Activated T-cell treated with anti-CD3 and anti-CD28 coated beads for 24 hours (primary cell): ENCODE measurements around the gene PRDM16.

ENCODE experiments used
- DNase-seq: peaks from one replicate; pipeline ENCODE4 v3.0.0-alpha.2; 2020; ENCODE audit warnings: low read depth

The PRDM16 gene

DNA sequence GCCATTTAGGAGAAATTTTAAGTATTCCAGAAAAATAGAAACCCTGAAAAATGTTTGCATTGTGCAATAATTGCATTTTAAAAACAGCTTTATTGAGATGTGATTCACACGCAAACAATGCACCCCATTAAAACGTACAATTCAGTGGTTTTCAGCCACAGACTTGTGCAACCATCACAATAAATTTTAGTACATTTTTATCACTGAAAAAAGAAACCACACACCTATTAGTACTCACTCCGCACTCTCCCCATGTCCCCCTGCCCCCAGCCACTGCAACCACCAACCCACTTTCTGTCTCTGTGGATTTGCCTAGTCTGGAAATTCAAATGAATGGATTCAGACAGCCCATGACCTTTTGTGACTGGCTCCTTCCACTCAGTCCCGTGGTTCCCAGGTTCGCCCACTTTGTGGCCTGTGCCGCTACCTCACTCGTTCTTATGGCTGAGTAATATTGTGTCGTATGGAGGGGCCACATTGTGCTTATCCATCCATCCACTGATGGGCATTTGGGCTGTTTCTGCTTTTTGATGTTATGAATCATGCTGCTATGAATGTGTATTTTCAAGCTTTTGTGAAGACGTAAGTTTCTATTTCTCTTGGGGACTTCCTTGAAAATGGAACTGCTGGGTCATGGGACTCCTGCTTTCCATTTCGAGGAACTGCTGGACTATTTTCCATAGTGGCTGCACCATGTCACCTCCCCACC is 237.7 kb downstream of the PRDM16 start:
- no peak for DNase-seq

DNA sequence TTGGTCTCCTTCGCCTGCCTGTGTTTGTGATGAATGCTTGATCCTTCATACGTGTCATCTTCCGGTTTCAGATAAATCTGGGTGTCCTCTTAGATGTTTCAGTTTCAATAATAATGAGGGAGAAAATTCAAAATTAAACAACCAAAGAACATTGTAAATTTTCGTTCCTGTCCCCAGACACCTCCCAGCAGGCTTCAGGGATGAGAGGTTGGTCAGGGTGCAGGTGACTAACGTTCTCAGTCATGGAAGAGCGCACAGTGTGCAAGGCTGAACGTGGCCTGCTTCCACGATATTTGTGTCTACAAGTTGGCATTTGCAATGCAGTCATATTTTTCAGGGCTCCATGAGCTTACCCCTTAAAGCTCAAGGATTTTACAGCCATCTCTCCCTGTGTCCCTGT is 238.4 kb downstream of the PRDM16 start:
- DNase-seq = no peak

DNA sequence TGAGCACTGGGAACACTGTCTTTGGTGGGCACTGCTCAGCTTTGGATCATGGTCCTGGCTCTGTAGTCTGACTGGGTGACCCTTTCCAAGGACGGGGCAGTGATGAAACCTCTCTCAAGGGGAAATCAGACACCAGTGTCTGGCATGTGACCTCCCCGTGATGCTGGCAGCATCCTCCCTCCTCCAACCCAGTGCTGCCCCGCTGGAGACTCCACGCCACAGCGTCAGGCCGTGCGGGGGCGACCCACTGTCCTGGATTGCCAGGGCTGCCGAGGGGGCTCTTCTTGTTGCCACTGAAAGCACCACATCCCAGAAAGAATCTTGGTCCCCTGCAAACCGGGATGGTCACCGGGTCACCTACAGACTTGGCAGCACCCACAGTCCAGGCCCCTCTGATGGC is 239.1 kb downstream of the PRDM16 start:
- no peak for DNase-seq

DNA sequence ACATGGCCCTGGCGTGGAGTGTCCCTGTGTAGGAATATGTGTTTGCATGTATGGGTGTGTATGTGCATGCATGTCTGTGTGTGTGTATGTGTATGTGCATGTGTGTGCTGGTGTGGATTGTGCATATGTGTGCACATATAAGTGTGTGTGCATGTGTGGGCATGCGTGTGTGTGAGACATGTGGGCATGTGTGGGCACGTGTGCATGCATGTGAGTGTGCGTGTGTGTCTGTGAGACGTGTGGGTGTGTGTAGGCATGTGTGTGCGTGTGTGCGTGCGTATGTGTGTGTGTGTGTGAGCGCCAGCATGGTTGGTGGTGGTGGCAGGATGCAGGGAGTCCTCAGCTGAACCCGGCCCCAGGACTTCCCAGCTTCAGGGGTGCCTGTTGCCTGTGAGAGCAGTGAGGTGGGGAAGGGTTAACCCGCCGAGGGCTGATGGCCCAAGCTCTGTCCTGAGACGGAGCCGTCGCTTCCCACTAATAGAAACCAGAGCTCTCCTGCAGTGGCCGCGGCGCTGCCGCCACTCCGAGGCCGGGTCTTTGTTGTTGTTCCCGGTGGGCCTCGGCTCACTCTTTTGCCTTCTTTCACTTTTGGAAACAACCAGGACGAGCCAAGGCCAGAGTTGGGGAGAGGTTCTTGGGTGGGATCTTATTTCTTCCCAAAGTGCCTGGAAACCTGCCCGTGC is 241.9 kb downstream of the PRDM16 start:
- no peak for DNase-seq

DNA sequence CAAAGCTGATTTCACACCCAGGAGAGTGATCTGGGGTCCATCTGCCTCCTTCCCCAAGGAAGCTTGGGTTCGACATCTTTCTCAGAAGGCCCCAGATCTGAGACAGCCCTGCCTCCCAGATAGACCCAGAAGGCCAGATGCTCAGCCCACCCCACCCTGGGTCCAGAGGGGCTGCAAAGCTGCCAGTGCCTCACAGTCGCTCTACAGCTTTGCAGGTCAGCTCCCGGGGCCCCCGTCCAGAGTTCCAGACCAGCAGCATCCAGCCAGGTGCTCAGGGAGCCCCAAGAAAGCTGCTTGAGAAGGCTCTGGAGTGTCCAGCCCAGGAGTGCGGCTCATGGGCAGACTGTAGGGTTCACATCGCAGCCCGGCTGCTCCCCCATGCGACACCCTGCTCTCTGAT is 242.7 kb downstream of the PRDM16 start:
- no peak for DNase-seq

DNA sequence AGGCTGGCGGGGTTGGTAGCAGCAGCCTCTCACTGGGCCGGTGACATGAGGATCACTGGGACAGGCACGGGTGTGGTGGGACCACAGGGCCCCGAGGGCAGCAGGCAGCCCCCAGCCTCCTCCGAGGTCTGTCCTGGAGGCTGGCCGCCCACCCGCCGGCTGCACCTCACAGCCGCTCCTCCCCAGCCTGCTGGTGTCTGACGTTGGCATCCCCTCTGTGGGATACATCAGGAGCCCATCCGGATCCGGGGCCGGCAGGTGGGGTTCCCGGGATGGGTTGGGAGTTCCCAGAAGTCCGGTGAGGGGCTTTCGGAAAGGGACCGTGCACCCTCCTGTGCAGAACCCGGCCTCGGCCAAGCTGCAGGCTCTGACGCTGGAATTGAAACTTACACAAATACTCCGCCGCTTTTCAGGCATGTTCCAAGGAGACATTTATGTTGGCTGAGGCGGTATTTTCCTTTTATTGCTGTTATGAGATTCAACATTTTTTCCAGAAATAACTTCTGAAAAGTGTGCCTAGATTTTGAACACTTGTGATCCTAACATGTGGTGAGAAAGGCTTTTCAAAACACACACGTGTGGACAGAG is 243.4 kb downstream of the PRDM16 start:
- DNase-seq = no peak

DNA sequence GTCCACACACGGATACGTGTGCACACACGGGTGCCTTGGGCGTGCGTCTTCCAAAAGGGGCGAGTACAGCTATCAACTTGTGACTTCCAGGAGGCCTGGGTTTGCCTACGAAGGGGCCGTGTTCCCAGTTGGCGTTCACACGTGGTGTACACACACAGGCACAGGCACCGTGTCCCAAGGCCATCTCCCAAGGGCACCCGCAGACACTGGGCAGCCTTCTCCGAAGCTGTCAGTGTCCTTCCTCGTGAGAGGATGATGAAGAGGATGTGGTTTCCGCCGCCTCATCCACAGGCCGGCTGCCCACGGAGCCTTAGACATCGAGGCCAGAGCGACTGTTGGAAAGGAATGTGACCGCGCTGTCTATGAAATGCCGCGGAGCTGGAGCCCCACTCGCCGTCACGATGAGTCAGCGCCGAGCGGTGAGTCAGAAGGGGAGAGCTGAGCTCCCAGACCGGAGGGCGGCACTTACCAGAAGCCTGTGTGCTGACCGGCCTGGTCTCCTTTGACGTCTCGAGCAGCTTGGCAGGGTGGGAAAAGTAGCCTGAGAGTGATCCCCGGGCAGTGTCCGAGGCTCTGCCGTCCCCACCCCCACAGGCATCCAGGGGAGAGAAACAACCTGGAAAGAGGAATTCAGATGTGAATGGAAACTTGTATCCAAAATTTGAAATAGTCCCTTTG is 244.0 kb downstream of the PRDM16 start:
- DNase-seq = peak; percentile 56

DNA sequence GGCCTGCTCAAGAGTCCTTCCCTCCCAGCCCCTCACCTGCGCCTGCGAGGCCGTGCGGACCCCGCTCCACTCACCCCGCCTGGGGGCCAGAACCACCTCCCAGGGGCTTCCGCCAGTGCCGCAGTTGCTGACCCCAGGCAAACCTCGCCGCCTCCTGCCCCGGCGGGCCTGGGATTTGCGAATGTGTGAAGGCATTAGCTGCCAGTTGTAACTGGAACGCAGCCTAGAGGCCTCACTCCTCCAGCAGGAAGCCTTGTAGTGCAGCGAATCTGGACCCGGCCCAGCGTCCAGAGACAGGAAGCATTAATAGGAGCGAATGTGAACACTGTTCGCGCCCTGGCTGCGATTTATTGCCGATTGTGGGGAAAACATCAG is 244.6 kb downstream of the PRDM16 start:
- DNase-seq = no peak

DNA sequence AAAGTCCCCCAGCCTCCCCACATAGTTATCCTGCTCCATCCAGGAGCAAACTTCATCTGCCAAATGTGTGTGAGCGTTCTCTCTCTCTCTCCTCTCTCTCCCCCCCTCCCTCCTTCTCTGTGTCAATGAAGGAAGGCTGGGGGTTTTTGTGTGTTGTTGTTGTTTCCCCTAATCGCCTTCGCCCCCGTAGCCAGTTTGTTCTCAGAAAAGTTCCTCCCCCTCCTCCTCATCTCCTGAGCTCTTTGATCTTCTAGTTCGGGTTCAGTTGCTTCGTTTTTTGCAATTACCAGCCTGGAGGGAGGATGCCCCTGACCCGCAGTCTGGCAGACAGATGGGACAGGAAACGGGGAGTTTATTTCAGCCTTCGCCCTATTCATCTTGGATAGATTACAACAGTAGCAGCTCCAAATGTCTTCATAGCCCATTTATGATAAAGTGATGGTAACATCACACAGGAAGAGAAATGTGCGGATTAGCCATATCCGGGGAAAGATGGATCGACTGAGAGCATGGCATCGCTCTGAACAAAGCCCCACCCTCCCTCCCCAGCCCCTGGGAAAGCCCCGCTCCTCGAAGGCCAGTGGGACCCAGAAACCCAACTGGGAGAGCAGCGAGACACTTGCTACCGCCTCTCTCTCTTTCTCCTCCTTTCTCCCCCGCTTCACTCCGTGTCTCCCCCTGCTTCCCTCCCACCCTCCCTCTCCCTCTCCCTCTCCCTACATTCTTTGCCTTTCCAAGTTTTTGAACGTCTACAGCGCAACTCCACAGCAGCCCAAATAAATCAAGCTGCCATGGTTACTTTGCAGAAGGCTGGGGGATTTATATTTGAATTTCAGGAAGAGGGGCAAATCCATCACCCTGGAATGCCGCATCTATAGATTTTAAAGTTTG is 245.7 kb downstream of the PRDM16 start:
- no peak for DNase-seq

DNA sequence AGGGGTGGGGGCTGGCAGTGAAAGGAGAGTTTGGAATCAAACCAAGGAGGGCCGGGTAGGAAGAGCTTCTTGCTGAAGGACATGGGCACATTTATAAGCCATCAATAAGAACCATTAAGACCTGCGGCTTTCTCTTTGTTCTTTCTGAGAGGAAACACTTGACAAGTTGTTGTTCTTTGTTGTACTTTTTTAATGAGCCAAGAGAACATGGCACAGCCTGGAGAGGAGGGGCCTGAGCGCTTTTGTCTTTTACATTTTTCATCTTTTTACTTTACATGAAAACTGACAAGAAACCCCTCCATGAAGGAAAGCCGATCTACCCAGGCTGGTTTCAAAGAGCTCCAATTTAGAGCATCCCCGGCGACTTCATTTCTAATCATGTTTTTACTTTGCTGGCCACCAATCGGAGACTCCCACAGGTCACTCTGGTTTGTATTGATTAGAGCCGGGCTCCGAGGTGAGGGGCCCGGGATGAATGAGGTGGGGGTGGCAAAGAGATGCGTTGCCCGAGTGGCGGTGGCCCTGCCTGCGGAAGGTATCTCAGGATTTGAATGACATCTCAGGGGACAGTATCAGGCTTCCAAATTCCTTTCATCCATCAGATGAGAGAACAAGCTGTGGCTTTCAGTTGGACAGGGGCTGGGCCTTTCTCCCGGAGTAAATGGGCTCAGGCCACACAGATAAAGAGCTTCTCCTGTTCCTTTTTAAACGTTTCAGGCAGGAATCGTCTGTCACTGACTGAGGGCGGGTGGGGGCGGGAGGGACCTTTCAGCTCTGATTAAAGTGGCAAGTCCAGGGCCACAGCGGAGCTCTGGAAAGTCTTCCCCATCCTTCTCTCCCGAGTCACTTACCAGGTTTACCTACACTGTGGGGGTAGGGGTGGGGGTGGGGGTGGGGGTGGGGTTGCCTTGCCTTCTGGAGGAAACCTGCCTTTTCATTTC is 246.7 kb downstream of the PRDM16 start:
- DNase-seq = no peak

DNA sequence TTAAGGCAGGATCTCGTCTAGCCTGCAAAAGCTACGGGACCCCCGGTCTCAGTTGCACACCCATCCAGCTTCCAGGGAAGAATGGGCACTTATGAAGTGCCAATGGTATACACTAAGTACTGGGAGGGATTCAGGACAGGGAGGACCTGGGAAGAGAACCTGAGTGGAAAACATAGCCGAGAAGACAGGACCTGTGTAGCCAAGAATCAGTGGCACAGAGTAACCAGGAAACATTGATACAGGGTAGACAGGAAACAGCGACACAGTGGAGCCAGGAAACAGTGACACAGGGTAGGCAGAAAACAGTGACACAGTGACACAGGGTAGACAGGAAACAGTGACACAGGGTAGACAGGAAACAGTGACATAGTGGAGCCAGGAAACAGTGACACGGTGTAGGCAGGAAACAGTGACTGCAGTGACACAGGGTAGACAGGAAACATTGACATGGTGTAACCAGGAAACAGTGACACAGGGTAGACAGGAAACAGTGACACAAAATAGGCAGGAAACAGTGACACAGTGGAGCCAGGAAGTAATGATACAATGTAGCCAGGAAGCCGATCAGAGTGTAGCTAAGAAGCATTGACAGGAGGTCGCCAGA is 247.4 kb downstream of the PRDM16 start:
- peak; percentile 1 for DNase-seq

DNA sequence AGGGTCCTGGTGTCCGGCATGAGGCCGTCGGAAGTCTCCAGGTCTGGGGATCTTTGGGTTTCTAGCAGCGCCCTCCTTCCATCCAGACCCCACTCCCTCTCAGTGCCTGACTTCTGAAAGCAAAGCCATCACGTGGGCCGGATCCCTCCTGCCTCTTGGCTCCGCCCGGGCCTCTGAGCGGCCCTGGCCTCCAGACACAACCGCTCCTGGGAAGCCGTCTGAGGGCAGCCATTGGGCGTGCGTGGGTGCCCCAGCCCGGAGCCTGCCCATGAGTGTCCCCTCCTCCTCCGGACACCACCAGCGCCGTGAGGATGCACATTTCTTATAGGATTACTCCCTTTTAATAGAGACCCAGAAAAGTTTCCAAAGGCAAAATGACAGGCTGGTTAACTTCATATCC is 248.5 kb downstream of the PRDM16 start:
- no peak for DNase-seq

DNA sequence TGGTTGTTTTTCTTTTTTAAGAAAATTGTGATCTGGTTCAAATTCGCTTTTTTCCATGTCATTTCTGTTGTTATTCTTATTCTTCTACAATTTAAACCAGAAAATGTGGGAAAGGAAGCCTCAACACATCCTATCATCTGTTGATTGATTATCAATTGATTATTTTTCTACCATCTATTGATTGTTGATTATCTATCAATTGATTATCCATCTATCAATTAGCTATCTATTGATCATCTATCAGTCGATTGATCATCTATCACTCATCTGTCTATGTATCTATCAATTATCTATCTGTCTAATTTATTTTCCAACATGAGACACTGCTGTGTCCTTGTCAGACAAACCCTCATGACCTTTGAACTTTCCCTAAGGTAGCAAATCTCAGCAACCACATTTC is 249.3 kb downstream of the PRDM16 start:
- DNase-seq = no peak

DNA sequence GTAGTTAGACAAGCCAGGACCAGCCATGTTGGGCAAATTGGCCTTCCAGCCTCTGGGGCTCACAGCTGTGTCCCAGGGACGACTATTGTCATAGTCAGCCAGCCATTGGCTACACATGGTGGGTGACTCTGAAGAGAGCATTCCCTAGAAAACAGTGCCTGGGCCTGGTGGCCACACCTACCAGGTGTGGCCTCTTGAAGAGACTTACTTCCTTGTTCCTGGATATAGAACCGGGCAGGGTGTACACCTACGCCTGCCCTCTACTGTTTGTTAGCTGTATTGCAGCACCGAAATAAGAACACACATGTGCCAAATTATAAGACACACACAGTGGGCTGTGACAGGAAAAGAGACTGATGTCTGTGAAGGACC is 250.9 kb downstream of the PRDM16 start:
- peak; percentile 14 for DNase-seq

DNA sequence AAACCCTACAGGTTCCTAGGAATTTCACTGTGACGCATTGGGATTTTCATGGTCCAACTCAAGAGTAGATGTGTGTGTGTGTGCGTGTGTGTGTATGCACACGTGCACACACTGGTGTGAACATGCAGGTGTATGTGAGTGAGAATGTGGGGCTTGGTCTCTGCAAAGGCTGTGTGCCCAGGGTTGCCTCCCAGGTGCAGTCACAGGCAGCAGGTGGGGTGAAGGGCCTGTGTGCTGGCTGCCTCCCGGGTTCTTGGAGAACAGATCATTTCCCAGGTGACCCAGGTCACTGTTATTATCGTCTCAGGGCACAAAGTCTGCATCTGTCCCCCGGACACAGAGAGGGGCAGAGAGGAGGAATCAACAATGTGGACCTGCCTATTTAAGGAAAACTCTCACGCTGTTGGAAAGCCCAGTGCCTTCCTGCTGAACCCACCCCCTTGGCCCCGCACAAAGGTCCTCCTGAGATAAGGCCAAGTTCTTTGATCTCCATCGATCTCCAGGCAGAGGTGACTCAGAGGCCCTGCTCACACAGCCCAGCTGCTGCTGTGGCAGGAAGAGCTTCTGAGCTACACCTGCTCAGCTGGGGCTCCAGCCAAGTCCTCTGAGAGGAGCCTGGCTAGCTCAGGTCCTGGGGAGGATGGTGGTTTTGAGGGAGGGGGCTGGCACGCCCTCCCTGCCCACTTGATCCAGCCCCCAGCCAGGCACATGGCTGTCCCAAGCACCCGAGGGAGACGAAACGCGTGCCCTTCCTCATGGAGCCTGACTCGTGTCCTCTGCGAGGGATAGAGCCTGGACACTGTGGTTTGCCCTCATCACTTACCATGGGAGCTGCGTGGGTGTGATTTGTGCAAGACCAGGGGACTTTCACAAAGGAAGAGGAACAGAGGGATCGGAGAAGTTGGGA is 251.5 kb downstream of the PRDM16 start:
- DNase-seq = no peak

DNA sequence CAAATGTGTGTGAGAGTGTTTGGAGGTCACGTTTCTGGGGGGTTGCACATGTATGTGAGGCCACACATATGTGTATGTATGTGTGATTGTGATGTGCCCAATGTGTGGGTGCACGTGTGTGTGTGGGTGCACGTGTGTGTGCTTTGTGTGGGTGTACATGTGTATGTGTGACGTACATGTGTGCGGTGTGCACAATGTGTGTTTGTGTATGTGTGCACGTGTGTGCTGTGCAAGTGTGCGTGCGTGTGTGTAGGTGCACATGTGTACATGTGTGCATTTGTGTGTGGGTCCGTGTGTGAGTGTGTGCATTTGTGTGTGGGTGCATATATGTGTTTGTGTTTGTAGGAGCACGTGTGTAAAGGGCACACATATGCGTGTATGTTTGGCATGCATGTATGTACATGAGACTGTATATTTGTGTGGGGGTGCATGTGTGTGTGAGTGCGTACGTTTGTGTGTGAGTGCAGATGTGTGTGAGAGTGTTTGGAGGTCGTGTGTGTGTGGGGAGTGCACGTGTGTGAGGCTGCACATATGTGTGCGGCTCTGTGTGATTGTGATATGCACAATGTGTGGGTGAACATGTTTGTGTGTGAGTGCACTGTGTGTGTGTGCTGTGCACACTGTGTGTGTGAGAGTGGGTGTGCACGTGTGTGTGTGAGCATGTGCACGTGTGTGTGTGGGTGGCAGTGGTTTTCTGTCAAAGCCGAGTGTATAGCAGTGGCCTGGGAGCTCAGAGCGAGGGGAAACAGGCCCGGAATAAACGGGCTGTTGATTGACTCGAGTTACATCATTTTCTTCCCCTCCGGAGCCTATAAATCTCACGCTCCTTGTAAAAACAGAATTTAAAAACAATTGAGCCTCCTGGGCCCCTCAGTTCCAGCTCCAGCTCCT is 252.8 kb downstream of the PRDM16 start:
- DNase-seq = no peak

DNA sequence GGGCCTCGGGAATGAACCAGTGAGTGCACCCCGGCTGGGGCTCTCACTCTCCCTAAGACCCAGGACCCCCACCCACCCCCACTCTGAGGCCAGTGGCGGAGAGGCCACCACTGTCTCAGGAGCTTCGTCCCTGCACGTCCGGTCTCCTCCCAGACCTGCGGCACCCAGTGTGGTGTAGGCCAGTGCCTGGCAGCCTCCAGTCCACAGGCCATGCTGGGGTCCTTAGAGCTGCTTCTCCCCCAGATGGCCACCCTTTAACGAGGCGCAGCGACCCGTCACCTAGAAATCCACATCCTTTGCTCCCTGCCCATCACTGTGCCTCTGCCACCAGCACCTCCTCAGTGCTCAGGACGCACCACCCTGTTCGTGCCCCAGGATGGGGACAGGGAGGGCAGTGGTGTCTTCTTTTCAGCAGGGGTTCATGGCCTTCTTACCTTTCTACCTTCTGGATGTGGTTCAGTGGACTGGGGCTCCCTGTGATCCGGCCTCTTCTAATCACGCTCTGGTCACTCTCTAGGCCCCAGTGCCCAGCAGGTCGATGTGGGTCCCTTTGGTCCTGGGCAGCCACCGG is 253.5 kb downstream of the PRDM16 start:
- DNase-seq = no peak
